Heart left ventricle (tissue), 11 donors: ENCODE results near the gene CREG2. TPM values are rescaled to one million over a fixed set of nuclear protein-coding genes. Genes with fewer than 3 reads are reported as not detected.

Experiments used
- microRNA-seq, 4 donors: library from miRNA; unstranded; fragments of <30 nt; microRNA quantifications; one replicate each; pipeline versions ENCODE4 to v1.2.0, GENCODE V29; 2017 to 2020
- polyA plus RNA-seq, 2 donors: library from polyadenylated mRNA; stranded (reverse); fragments of 200-250 nt; gene quantifications; one replicate each; pipeline ENCODE4 v1.2.3, GENCODE V29; 2013
- total RNA-seq, 9 donors: library from RNA; depleted of rRNA in 2 of 9; stranded (reverse); fragments of >200 nt in 2 of 9; fragmentation: NEBNext Ultra II Directional in 3 of 9; extraction: Animal tissue kit (Norgen Biotek cat#: 25700) in 3 of 9; gene quantifications; one replicate each; pipeline versions ENCODE4 v1.1.0 to v1.2.4, GENCODE V29; 2016 to 2023
- donor health status: ischemic (EF 13 %, LVEDD 7.1; RV severe dilation, severe dysfunction).
- donor health status: healthy with polysubstance abuse.
- donor health status: DM: no; HTN: yes; CAD: no.
- donor health status: DM: no; HTN: no; CAD: no.
- donor health status: ischemic (EF 25% LVEDD 5.7; RV mildly dilated, moderate dysfunction).
- donor health status: healthy.
- donor health status: DM: yes; HTN: yes; CAD: no.
- donor health status: PGD.
- donor health status: nonischemic (EF 23%, LVEDD 6.1; RV moderate dilation, normal function).

Gene CREG2
- total and polyA plus RNA-seq, 11 donors, result 0.18 to 1.1 (median 0.46) TPM; not detected in 7

Small RNA genes lying within 50 kb of the gene (microRNA-seq; reads per million reads assigned to microRNA genes)
- 0.60 to 1.5 (median 0.63) reads per million in 4 donors for gene MIR5696

Other genes starting within 250 kb of the CREG2 start
- gene TBC1D8, start 236.1 kb downstream of the CREG2 start, total RNA-seq, result 10 to 100 TPM; 36.9 to 61.7 (median 53.3) TPM
- gene TBC1D8, start 236.1 kb downstream of the CREG2 start, polyA plus RNA-seq, result 10 to 100 TPM; 30.1 to 35.8 TPM
- gene CNOT11, start 134.6 kb downstream of the CREG2 start, total RNA-seq, result 10 to 100 TPM; 31.4 to 62.5 (median 44.1) TPM
- 10 to 100 TPM; 14.0 to 28.9 TPM for gene CNOT11, start 134.6 kb downstream of the CREG2 start, polyA plus RNA-seq
- gene RNF149, start 78.8 kb downstream of the CREG2 start, total RNA-seq, result 10 to 100 TPM; 10.9 to 46.1 (median 15.8) TPM
- 10 to 100 TPM; 14.7 to 20.6 TPM for gene RNF149, start 78.8 kb downstream of the CREG2 start, polyA plus RNA-seq
- gene RFX8, start 87.6 kb upstream of the CREG2 start, total RNA-seq, result 1 to 10 TPM in 2 of 9 donors, under 1 TPM in 2, not detected in 5; 0.17 to 2.0 (median 0.93) TPM
- under 1 TPM; 0.12 to 0.50 TPM for gene RFX8, start 87.6 kb upstream of the CREG2 start, polyA plus RNA-seq